Naive B cell (primary cell): ENCODE data around the gene PRR15L. TPM values are rescaled to one million over a fixed set of nuclear protein-coding genes. Genes with fewer than 3 reads are reported as not detected.
"Not testable (repeated sequence)": the region's sequence is repeated elsewhere in the genome, so short reads cannot be mapped to it uniquely, and the experiment has no call there.

Experiments
- ATAC-seq, 2 donors: fragments of 150-1000 bp; cut with Tn5 transposase; 2 replicates each; pipeline ENCODE4 v1.10.0; 2021; ENCODE audit warnings: low read depth in 2 of 2, mild to moderate bottlenecking in 2 of 2, moderate library complexity in 2 of 2
- DNase-seq: peaks from one replicate; pipeline ENCODE4 v3.0.0; 2022
- H3K27ac Mint-ChIP-seq, 6 donors: one replicate each; pipeline ENCODE4 v1.8.0; 2020 to 2022; ENCODE audit warnings: mild to moderate bottlenecking in 6 of 6, mixed read lengths in 6 of 6, moderate library complexity in 5 of 6, inconsistent platforms in 2 of 6
- H3K27me3 Mint-ChIP-seq, 3 donors: one replicate each; pipeline ENCODE4 v1.8.0; 2021 to 2022; ENCODE audit warnings: mixed read lengths in 3 of 3, mild to moderate bottlenecking in 1 of 3
- H3K36me3 Mint-ChIP-seq, 2 donors: one replicate each; pipeline ENCODE4 v1.8.0; 2020 to 2022; ENCODE audit warnings: mixed read lengths in 2 of 2, inconsistent platforms in 1 of 2, mild to moderate bottlenecking in 1 of 2
- H3K4me1 Mint-ChIP-seq, 3 donors: one replicate each; pipeline ENCODE4 v1.8.0; 2020 to 2022; ENCODE audit warnings: mixed read lengths in 3 of 3, inconsistent platforms in 1 of 3, mild to moderate bottlenecking in 1 of 3, moderate library complexity in 1 of 3
- H3K4me3 Mint-ChIP-seq, 8 donors: one replicate each; pipeline ENCODE4 v1.8.0; 2020 to 2022; ENCODE audit warnings: mild to moderate bottlenecking in 8 of 8, mixed read lengths in 8 of 8, moderate library complexity in 8 of 8, inconsistent platforms in 2 of 8
- H3K9me3 Mint-ChIP-seq, 7 donors: one replicate each; pipeline ENCODE4 v1.8.0; 2020 to 2022; ENCODE audit warnings: mixed read lengths in 7 of 7, mild to moderate bottlenecking in 5 of 7, inconsistent platforms in 2 of 7, moderate library complexity in 1 of 7
- polyA plus RNA-seq, 6 donors: library from polyadenylated mRNA; unstranded; fragments of 300-500 nt; fragmentation: Illumina TruSeq; gene quantifications; one replicate each; pipeline ENCODE4 v1.2.3, GENCODE V29; 2021; ENCODE audit warnings: low read depth in 6 of 6

The PRR15L gene
- polyA plus RNA-seq, 6 donors from 2014 or later = 0.25 TPM; not detected in 5

DNA sequence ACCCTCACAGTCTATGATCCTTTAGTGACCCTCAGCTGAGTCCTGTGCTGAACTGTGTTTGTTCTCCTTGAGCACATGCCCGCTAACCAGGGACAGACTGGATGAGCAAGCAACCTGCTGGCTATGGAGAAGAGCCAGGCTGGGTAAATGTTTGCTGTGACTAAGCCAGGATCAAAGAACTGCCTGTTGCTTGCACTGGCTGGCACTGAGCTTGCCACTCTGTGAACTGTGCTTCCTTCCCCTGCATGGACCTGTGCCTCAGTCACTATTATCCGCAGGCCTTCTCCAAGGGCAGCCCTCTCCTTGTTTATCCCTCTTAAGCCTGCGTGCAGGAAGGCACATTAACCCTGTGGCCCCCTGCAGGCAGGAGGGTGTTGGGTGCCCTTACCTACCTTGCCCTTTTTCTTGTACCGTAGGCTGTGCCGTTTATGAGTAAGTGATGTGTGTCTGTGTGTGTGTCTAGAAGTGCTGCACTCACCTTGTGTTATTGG is 8.9 kb downstream of the PRR15L start:
- ATAC-seq = no peak
- H3K4me1 Mint-ChIP-seq = peaks cover 22 to 43% (median 28%) of the 10 kb centered on the region in 3 donors
- H3K4me3 Mint-ChIP-seq = peak overlapping the region in 5 of 8 donors; percentile 49 to 91 (median 86)
- H3K9me3 Mint-ChIP-seq = no peaks in the 10 kb centered on the region
- H3K36me3 Mint-ChIP-seq = peaks cover 5 to 10% of the 10 kb centered on the region in 2 donors
- H3K27me3 Mint-ChIP-seq = no peaks in the 10 kb centered on the region
- peak overlapping the region in 2 of 6 donors; percentile 17 to 60 for H3K27ac Mint-ChIP-seq
- DNase-seq = no peak

DNA sequence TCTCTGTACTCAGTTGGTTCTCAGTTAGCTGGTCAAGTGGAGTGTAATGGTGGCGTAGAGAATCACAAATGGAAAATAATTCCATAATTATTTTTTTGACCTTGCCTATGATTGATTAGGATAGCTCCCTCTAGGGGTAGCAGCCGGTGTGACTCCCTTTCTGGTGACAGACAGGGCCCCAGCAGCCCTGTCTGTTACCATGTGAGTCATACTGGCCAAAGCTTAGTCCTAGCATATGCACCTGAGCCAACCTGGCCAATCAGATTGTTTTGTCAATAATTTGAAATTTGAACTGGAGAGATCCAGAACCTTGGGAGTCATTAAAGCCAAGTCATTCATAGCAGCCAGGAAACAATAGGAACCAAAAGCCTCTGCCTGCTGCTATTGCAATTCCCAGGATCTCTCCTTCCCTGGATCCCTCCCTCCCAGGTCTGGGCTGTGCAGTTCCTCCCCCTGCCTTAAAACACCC is 10.7 kb downstream of the PRR15L start:
- Mint-ChIP-seq H3K27ac (peak overlapping the region in 1 of 6 donors; percentile 59), H3K9me3 (no peaks in the 10 kb centered on the region), H3K36me3 (peaks cover 5 to 10% of the 10 kb centered on the region in 2 donors), H3K4me1 (peaks cover 32 to 54% (median 33%) of the 10 kb centered on the region in 3 donors), H3K27me3 (no peaks in the 10 kb centered on the region), H3K4me3 (peak overlapping the region in 2 of 8 donors; percentile 5 to 66)
- ATAC-seq = peak; percentile 72 to 86
- peak; percentile 49 for DNase-seq

DNA sequence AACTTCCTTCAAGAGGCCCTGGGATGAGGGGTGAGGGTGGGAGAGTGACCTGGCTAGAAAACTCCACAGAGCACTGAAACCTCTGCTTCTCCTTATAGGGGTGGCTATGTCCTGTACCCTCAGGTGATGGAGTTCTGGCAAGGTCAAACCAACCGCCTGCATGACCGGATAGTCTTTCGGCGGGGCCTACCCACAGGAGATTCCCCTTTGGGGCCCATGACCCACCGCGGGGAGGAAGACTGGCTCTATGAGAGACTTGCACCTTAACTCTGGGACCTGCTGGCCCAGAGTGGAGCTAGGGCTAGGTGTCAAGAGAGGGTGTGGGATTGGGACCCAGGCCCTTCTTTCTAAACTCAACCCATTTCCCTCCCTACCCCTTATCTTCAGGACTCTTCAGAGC is 11.2 kb downstream of the PRR15L start:
- Mint-ChIP-seq H3K27ac (no peak overlapping the region), H3K4me1 (peaks cover 34 to 58% (median 36%) of the 10 kb centered on the region in 3 donors), H3K4me3 (peak overlapping the region in 1 of 8 donors; percentile 66), H3K9me3 (no peaks in the 10 kb centered on the region), H3K36me3 (peaks cover 5 to 10% of the 10 kb centered on the region in 2 donors), H3K27me3 (no peaks in the 10 kb centered on the region)
- DNase-seq = no peak
- no peak for ATAC-seq

DNA sequence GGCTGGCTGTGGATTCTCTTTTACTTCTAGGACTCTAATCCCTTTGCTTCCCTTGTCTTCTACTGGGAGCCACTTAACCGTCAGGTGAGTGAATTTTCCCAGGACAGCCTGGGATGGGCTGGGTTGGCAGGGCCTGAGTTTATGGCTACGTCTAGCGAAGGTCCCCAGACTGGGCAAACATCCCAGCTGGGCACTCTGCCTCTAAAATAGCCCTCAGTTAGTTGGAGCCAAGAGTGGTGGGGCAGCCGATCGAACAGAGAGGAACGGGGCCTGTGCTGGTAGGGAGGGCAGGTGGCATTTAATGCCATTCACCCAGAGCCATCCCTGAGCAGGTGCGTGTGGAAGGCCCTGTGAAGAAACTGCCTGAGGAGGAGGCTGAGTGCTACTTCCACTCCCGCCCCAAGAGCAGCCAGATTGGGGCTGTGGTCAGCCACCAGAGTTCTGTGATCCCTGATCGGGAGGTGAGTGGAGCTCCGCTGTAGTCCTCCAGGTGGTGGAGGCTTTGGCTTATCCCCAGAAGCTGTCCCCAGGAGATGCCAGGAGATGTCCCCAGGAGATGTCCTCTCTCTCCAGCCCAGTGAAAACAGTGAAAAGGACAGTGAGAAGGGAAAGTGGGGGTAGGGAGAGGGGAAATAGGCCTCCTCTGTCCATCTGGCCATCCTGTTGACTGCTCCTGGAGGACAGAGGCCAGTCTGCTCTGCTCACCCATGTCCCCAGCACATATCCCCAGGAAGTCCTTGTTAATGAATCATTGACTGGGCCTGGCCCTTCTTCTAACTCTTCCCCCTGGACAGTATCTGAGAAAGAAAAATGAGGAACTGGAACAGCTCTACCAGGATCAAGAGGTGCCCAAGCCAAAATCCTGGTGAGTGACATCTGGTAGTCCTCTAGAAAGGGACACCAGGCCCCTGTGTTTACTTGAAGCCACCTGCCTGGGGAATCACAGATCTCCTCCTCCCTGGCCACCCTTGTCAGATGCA is 11.9 kb downstream of the PRR15L start:
- ATAC-seq (no peak), DNase-seq (no peak)
- peaks cover 0 to 4% (median 0%) of the 10 kb centered on the region in 7 donors for H3K9me3 Mint-ChIP-seq
- H3K27me3 Mint-ChIP-seq = no peaks in the 10 kb centered on the region
- H3K4me3 Mint-ChIP-seq = peak overlapping the region in 1 of 8 donors; percentile 50
- peaks cover 40 to 64% (median 43%) of the 10 kb centered on the region in 3 donors for H3K4me1 Mint-ChIP-seq
- peak overlapping the region in 1 of 6 donors; percentile 60 for H3K27ac Mint-ChIP-seq
- peaks cover 5 to 10% of the 10 kb centered on the region in 2 donors for H3K36me3 Mint-ChIP-seq

DNA sequence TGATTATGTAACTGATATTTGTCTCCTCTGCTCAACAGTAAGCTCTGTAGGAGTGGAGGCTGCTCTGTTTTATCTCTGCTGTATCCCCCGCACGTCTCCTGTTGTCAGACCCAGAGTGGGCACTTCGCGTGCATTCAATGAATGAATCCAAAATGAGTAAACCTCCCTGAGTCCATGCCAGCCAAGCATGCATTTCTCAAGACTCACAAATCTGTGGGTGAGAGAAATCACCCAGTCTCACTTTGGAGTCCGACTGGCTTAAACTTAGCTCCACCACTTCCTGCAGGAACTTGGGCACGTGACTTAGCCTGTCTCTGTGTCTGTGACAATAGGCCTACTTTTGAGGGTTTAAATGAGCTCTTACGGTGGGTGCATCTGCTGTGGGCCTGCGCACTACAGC is 12.6 kb downstream of the PRR15L start:
- Mint-ChIP-seq H3K4me1 (peaks cover 44 to 69% (median 44%) of the 10 kb centered on the region in 3 donors), H3K36me3 (peaks cover 5 to 10% of the 10 kb centered on the region in 2 donors), H3K4me3 (peak overlapping the region in 1 of 8 donors; percentile 50), H3K27me3 (no peaks in the 10 kb centered on the region), H3K27ac (peak overlapping the region in 1 of 6 donors; percentile 18), H3K9me3 (peaks cover 0 to 4% (median 0%) of the 10 kb centered on the region in 7 donors)
- ATAC-seq = no peak
- no peak for DNase-seq

DNA sequence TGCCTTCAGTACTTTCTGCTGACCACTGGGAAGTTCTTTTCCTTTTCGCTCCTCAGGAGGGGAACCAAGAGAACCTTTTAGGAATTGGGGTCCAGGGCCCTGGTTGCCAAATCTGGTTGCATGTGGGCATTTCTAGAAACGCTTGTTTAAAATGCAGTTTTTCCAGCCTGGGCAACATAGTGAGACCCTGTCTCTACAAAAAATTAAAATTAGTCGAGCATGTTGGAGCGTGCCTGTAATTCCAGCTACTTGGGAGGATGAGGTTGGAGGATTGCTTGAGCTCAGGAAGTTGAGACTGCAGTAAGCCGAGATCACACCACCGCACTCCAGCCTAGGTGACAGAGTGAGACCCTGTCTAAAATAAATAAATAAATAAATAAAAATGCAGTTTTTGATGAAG is 15.1 kb downstream of the PRR15L start:
- Mint-ChIP-seq H3K36me3 (peaks cover 5 to 10% of the 10 kb centered on the region in 2 donors), H3K27ac (peak overlapping the region in 1 of 6 donors; percentile 87), H3K4me3 (peak overlapping the region; percentile 82 to 95 (median 90)), H3K4me1 (peaks cover 29 to 54% (median 34%) of the 10 kb centered on the region in 3 donors), H3K27me3 (no peaks in the 10 kb centered on the region), H3K9me3 (peaks cover 0 to 4% (median 0%) of the 10 kb centered on the region in 7 donors)
- DNase-seq = no peak
- ATAC-seq = no peak

DNA sequence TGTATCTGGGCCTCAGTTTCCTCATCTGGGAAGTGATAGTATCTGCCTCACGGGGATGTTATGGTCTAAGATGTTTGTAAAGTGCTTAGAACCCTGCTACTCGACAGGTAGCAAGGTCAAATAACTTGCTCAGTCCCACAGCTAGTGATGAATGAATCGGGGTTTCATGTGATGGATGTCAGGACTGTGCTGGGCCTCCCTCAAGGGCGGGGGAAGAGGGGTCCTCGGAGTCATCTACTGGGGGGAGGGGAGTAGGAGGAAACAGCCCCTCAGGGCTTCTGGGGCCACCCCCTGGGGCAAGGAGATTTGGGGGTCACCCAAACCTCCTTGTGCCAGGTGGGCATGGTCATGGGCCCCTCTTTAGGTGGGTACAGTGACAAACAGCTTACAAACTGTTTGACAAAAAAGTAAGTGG is 15.6 kb downstream of the PRR15L start:
- peak overlapping the region; percentile 77 to 95 (median 90) for H3K4me3 Mint-ChIP-seq
- H3K9me3 Mint-ChIP-seq = peaks cover 0 to 4% (median 0%) of the 10 kb centered on the region in 7 donors
- peak overlapping the region; percentile 26 to 95 (median 90) for H3K27ac Mint-ChIP-seq
- peaks cover 5 to 10% of the 10 kb centered on the region in 2 donors for H3K36me3 Mint-ChIP-seq
- no peaks in the 10 kb centered on the region for H3K27me3 Mint-ChIP-seq
- no peak for ATAC-seq
- no peak for DNase-seq
- H3K4me1 Mint-ChIP-seq = peaks cover 30 to 52% (median 34%) of the 10 kb centered on the region in 3 donors

DNA sequence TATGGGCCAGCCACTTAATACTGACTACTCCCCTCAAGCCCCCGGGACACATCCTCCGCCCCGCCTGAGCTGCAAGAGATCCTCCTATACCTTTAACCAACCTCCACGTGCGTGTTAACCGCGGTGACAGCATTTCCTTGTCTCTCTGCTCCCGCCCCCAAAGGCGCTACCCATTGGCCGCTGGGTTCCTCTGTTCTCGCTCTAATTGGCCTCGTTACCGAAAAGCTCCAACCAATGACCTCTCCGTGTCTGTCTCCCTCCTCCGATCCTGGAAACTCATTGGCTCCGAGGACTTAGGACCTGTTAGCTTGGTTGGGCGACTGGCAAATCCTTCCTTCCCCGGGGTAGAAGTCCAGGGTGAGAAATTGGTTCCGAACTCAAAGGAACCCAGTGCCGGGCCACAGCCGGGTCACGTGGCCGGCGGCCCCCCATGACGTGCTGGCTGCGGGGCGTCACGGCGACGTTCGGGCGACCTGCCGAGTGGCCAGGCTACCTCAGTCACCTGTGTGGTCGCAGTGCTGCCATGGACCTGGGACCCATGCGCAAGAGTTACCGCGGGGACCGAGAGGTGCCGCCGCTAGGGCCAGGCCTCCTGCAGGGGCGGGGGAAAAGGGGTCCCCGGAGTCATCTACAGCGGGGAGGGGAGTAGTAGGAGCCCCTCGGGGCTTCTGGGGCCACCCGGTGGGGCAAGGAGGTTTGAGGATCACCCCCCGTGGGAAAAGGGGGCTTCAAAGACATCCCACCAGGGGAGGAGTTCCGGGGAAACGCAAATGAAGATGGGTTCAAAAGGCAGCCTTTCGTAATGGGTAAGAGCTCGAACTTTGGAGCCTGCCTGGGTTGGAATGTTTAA is 16.2 kb downstream of the PRR15L start, which contains the start of gene PNPO:
TSS of gene PNPO (plus strand) at position 326 of the 850 bp plus-strand sequence. CDS start at position 431, 105 bp downstream.
- H3K9me3 Mint-ChIP-seq = peaks cover 0 to 4% (median 0%) of the 10 kb centered on the region in 7 donors
- DNase-seq (peak; percentile 94), ATAC-seq (peak; percentile 98 to 99)
- H3K4me1 Mint-ChIP-seq = peaks cover 33 to 48% (median 37%) of the 10 kb centered on the region in 3 donors
- H3K36me3 Mint-ChIP-seq = peaks cover 0 to 10% of the 10 kb centered on the region in 2 donors
- H3K4me3 Mint-ChIP-seq = peak within 1 kb of the TSS; percentile 77 to 95 (median 90)
- no peaks in the 10 kb centered on the region for H3K27me3 Mint-ChIP-seq
- H3K27ac Mint-ChIP-seq = peak within 1 kb of the TSS; percentile 87 to 98 (median 95)

DNA sequence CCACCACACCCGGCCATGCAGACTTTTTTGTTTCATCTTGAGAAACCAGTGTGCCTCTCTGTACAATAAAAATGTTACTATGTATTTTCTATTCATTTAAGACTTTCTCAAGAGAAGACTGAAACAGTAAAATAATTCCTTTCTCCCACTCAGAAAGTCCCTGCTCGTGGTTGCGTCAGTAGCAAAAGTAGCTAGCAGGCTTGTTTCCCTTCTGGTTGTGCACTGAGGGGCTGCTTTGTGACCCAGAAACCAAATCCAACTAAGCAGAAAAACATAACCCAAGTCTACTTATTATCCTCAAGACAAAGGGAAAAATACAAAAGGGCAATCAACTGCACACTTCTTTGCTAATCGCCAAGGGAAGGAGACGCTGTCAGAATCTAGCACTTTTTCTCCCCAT is 19.7 kb downstream of the PRR15L start:
- Mint-ChIP-seq H3K27me3 (no peaks in the 10 kb centered on the region), H3K4me3 (no peak overlapping the region), H3K4me1 (peaks cover 27 to 31% (median 28%) of the 10 kb centered on the region in 3 donors), H3K9me3 (peaks cover 0 to 4% (median 0%) of the 10 kb centered on the region in 7 donors), H3K36me3 (no peaks in the 10 kb centered on the region), H3K27ac (no peak overlapping the region)
- DNase-seq (no peak), ATAC-seq (no peak)

DNA sequence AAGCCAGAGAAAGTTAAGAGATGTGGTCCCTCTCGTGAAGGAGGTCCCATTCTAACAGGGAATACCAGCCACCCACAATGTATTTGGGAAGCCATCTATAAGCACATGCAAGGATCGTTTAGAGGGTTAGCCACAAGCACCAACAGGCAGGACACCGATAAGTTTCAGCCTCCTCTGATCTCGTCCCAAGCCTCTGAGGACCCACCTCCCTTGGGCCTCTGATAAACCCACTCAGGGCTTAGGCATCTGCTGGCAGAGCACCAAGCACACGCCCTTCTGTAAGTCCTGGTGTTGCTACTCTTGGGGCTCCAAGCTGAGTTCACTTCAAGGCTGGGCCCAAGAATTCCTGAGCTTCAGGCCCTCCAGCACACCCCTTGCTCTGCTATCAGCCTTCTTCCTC is 21.7 kb downstream of the PRR15L start:
- DNase-seq (no peak), ATAC-seq (no peak)
- Mint-ChIP-seq H3K27me3 (no peaks in the 10 kb centered on the region), H3K36me3 (no peaks in the 10 kb centered on the region), H3K4me3 (no peak overlapping the region), H3K9me3 (peaks cover 0 to 2% (median 0%) of the 10 kb centered on the region in 7 donors), H3K27ac (no peak overlapping the region), H3K4me1 (peaks cover 11 to 20% (median 13%) of the 10 kb centered on the region in 3 donors)

DNA sequence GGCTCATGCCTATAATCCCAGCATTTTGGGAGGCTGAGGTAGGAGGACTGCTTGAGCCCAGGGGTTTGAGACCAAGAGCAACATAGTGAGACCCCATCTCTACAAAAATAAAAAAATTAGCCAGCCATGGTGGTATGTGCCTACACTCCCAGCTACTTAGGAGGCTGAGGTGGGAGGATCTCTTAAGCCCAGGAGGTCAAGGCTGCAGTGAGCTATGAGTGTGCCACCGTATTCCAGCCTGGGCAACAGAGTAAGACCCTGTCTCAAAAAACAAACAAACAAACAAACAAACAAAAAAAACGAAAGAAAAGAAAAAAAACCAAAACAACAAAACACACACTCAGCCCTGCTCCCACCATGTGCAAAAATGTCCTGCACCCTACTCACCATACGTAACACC is 22.2 kb downstream of the PRR15L start:
- H3K4me3 Mint-ChIP-seq, ATAC-seq, H3K36me3 Mint-ChIP-seq, H3K27me3 Mint-ChIP-seq, H3K27ac Mint-ChIP-seq, DNase-seq, H3K9me3 Mint-ChIP-seq: not testable (repeated sequence)
- peaks cover 8 to 17% (median 8%) of the 10 kb centered on the region in 3 donors for H3K4me1 Mint-ChIP-seq

DNA sequence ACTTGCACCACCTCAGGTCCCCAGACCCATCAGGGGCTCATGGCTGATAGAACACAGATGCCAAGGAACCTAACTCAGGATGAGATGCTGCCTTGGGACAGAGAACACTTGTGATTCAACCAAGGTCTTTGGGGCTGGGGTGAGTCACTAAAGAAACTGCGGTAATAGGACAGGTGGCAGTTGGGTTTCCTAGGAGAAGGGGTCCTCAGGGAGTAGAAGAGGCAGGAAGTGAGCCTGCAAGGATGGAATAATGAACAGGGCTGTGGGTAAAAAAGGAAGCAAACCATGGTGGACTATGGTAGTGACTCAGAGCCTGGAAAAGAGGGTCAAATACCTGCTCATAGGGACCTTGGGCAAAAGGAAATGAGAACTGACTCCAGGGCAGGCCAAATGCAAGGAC is 22.8 kb downstream of the PRR15L start:
- ATAC-seq = no peak
- Mint-ChIP-seq H3K4me1 (peaks cover 2 to 12% (median 8%) of the 10 kb centered on the region in 3 donors), H3K4me3 (no peak overlapping the region), H3K9me3 (no peaks in the 10 kb centered on the region), H3K27ac (no peak overlapping the region), H3K27me3 (no peaks in the 10 kb centered on the region), H3K36me3 (no peaks in the 10 kb centered on the region)
- DNase-seq = no peak
